HepG2 (cell line): Measurements from ENCODE around the gene RFX7. TPM values are rescaled to one million over a fixed set of nuclear protein-coding genes. Genes with fewer than 3 reads are reported as not detected.

Experiments
- ATAC-seq: fragments of 200-7000 bp; cut with Tn5 transposase; 3 replicates; pipeline ENCODE4 v1.9.1; 2020; ENCODE audit warnings: mild to moderate bottlenecking, moderate library complexity
- BruUV-seq: library from RNA; stranded (reverse); fragments of 400-500 nt; replicated peaks from 2 replicates; lab custom pipeline; 2021; lab: Mats Ljungman, UMichigan
- CTCF ChIA-PET: fragments of 300-600 bp; formaldehyde crosslinking; extraction: SDS; loops from one replicate; lab custom pipeline; 2021; ENCODE audit warnings: low total read pairs, inconsistent platforms, low intra/inter-chr PET ratio; lab: Yijun Ruan, JAX
- POLR2A ChIA-PET: fragments of 350-600 bp; sonication (Branson Sonifier 250); formaldehyde crosslinking; loops from one replicate; lab custom pipeline; 2020; ENCODE audit warnings: antibody characterized with exemption, inconsistent platforms; lab: Yijun Ruan, JAX
- DNase-seq: peaks from one replicate; pipeline ENCODE4 v3.0.0-alpha.2; 2015; ENCODE audit warnings: low spot score
- FAIRE-seq: peaks from 3 replicates; lab custom pipeline; 2011; peaks lifted over from hg19 to GRCh38; lab: Jason Lieb, UNC
- H2AFZ ChIP-seq: one replicate; pipeline ENCODE4 v1.6.1; 2011; ENCODE audit warnings: low read length, inconsistent platforms
- H3K27ac ChIP-seq: fragments of 300-600 bp; 3 replicates; pipeline ENCODE4 v1.8.0; 2011; ENCODE audit warnings: mixed run types, mild to moderate bottlenecking, mixed read lengths, low read length, inconsistent platforms; ENCODE audit not compliant: insufficient read depth; ENCODE audit errors: extremely low read length
- H3K27me3 ChIP-seq, 2 experiments: fragments of 200-600 bp in 1 of 2; 2 replicates in 1 of 2; 3 replicates in 1 of 2; pipeline versions ENCODE4 v1.6.0 to v1.8.0; 2011; ENCODE audit warnings: low read length in 2 of 2, mild to moderate bottlenecking in 2 of 2, moderate library complexity in 2 of 2, inconsistent platforms in 1 of 2; ENCODE audit not compliant: insufficient read depth in 2 of 2, control insufficient read depth in 1 of 2
- H3K36me3 ChIP-seq, 2 experiments: fragments of 200-600 bp in 1 of 2; replicated peaks in 1 of 2; 2 replicates in 1 of 2; 3 replicates in 1 of 2; pipeline versions ENCODE4 v1.5.1 to v1.8.0; 2011; ENCODE audit warnings: low read length in 2 of 2, inconsistent platforms in 1 of 2; ENCODE audit not compliant: insufficient read depth in 2 of 2, control insufficient read depth in 1 of 2
- H3K4me1 ChIP-seq: 2 replicates; pipeline ENCODE4 v1.5.1; 2012; ENCODE audit warnings: low read length, inconsistent platforms; ENCODE audit not compliant: insufficient read depth
- H3K4me2 ChIP-seq: 2 replicates; pipeline ENCODE4 v1.6.0; 2011; ENCODE audit warnings: low read depth, low read length, inconsistent platforms
- H3K4me3 ChIP-seq, 3 experiments: fragments of 200-600 bp in 1 of 3; sonication (generic), shearing (Covaris generic) in 1 of 3; replicated peaks in 1 of 3; 2 replicates each; pipeline ENCODE4 v1.5.1; 2011 to 2016; ENCODE audit warnings: low read length in 3 of 3, inconsistent platforms in 2 of 3, low read depth in 2 of 3, mild to moderate bottlenecking in 2 of 3, control low read depth in 1 of 3, mixed read lengths in 1 of 3; ENCODE audit not compliant: insufficient read depth in 1 of 3
- H3K79me2 ChIP-seq: one replicate; pipeline ENCODE4 v1.6.1; 2011; ENCODE audit warnings: low read length, inconsistent platforms; ENCODE audit not compliant: insufficient read depth
- H3K9ac ChIP-seq: 2 replicates; pipeline ENCODE4 v1.6.0; 2011; ENCODE audit warnings: mild to moderate bottlenecking, low read depth, low read length, inconsistent platforms; ENCODE audit not compliant: insufficient read depth
- H3K9me3 ChIP-seq: 2 replicates; pipeline ENCODE4 v1.5.1; 2012; ENCODE audit warnings: mild to moderate bottlenecking, low read length
- H4K20me1 ChIP-seq: 2 replicates; pipeline ENCODE4 v1.6.0; 2011; ENCODE audit warnings: inconsistent platforms, mild to moderate bottlenecking, low read length, moderate library complexity; ENCODE audit not compliant: insufficient read depth
- GLI4 ChIP-seq: sonication (generic); formaldehyde crosslinking; IDR thresholded peaks from 2 replicates; pipeline ENCODE4 v1.5.1; 2020; ENCODE audit warnings: missing genetic modification reagents, mild to moderate bottlenecking, moderate library complexity, borderline replicate concordance
- HDAC6 ChIP-seq: fragments of 200-600 bp; sonication (generic); IDR thresholded peaks from 2 replicates; pipeline ENCODE4 v1.7.0; 2017; ENCODE audit warnings: mild to moderate bottlenecking, antibody characterized with exemption, low read length, low read depth
- SSRP1 ChIP-seq: IDR thresholded peaks from 2 replicates; pipeline ENCODE4 v1.6.1; 2016; ENCODE audit warnings: control low read depth
- TBP ChIP-seq: sonication (generic); formaldehyde crosslinking; IDR thresholded peaks from 2 replicates; pipeline ENCODE4 v1.5.0; 2020; ENCODE audit warnings: missing genetic modification reagents
- ZNF550 ChIP-seq: sonication (generic); formaldehyde crosslinking; IDR thresholded peaks from 2 replicates; pipeline ENCODE4 v1.4.0; 2020; ENCODE audit warnings: mild to moderate bottlenecking, missing genetic modification reagents, borderline replicate concordance
- WGBS: methylation state at CpG from one replicate; pipeline ENCODE4 v1.1.6; 2017; ENCODE audit warnings: low lambda C conversion rate; 5-methylcytosine and 5-hydroxymethylcytosine counted together
- in situ Hi-C: cut with HindIII; loops from 2 replicates; pipeline ENCODE4 v1.10.0; 2017; ENCODE audit warnings: low pct_unique_long_range_greater_than_20kb; ENCODE audit not compliant: extremely low pct_ligation_motif_present
- intact Hi-C: fragments of 100-400 bp; cut with micrococcal nuclease; formaldehyde crosslinking; loops from one replicate; pipeline ENCODE4 v1.10.0; 2022; ENCODE audit not compliant: unreplicated experiment
- polyA plus RNA-seq, 8 experiments: library from polyadenylated mRNA; depleted of rRNA in 3 of 8; stranded (reverse) in 7 of 8; unstranded in 1 of 8; fragments of >200 nt; fragmentation: Illumina TruSeq in 4 of 8; extraction: Trizol in 4 of 8; gene quantifications; 2 replicates each; pipeline versions ENCODE4 v1.2.1 to v1.2.3, GENCODE V29; 2011 to 2016; ENCODE audit warnings: low read depth in 4 of 8, missing spikeins in 1 of 8, mixed read lengths in 1 of 8; ENCODE audit not compliant: insufficient read depth in 1 of 8
- total RNA-seq, 5 experiments: library from RNA; depleted of rRNA; stranded (reverse); fragments of >200 nt; fragmentation: Illumina TruSeq; extraction: Trizol; gene quantifications; 2 replicates each; pipeline ENCODE4 v1.2.3, GENCODE V29; 2016; ENCODE audit warnings: low read depth in 1 of 5
- TF ChIP-seq, protein P1 (sequence below): sonication (generic); formaldehyde crosslinking; conservative IDR thresholded peaks from 2 replicates; pipeline ENCODE4 v1.5.0; 2020; ENCODE audit warnings: missing genetic modification reagents
- TF ChIP-seq, protein P2 (sequence below): sonication (generic); formaldehyde crosslinking; IDR thresholded peaks from 2 replicates; pipeline ENCODE4 v1.4.0; 2020; ENCODE audit warnings: missing genetic modification reagents

Gene RFX7
- total and polyA plus RNA-seq, 2 of the 13 experiments (the other 11 are each of a cell fraction or from before 2014, with no cell fraction given) = 8.5 to 10.4 TPM

DNA sequence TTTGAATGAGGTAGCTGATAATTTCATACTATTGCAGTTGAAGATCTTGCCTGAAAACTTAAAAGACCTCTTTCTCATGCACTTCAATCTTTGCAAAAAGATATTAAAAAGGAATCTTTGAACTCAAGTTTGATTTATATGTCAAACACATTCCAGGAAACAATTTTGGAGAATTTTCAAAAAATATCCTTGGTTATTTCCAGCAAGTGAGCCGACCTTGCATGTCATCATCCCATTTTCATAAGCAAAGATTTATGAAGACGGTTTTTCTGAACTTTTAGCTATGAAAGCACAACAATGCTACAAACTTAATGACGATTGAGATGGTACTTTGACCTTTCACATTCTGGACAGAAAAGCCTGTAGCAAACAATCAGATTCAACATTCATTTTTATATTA is 95.6 kb downstream of the RFX7 start:
- FAIRE-seq = no peak

More for the DNA sequence above, 95.6 kb downstream of the RFX7 start:
- intact Hi-C loops = no loop called here
- H3K4me1 ChIP-seq = no peaks in the 10 kb centered on the region
- no peak overlapping the region for H3K4me3 ChIP-seq
- ATAC-seq = no peak
- no peaks in the 10 kb centered on the region for H3K27me3 ChIP-seq
- peaks cover 1 to 19% of the 10 kb centered on the region in 2 experiments; a peak in 4 of 5 replicates for H3K36me3 ChIP-seq
- H2AFZ ChIP-seq = no peak overlapping the region
- DNase-seq = no peak
- no peak overlapping the region for H3K9ac ChIP-seq
- no peaks in the 10 kb centered on the region for H3K9me3 ChIP-seq
- no peak overlapping the region for H3K4me2 ChIP-seq
- CTCF ChIA-PET = no interaction called here
- H3K27ac ChIP-seq = no peak overlapping the region
- peaks cover 5% of the 10 kb centered on the region; the same call in 1 of the 2 replicates for H4K20me1 ChIP-seq
- in situ Hi-C loops = no loop called here
- no TSS peak for BruUV-seq
- TF ChIP-seq, protein P1, sequence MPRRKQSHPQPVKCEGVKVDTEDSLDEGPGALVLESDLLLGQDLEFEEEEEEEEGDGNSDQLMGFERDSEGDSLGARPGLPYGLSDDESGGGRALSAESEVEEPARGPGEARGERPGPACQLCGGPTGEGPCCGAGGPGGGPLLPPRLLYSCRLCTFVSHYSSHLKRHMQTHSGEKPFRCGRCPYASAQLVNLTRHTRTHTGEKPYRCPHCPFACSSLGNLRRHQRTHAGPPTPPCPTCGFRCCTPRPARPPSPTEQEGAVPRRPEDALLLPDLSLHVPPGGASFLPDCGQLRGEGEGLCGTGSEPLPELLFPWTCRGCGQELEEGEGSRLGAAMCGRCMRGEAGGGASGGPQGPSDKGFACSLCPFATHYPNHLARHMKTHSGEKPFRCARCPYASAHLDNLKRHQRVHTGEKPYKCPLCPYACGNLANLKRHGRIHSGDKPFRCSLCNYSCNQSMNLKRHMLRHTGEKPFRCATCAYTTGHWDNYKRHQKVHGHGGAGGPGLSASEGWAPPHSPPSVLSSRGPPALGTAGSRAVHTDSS (CRISPR knock-in tag) = no peak
- TF ChIP-seq ZNF550 (no peak), HDAC6 (no peak), SSRP1 (CRISPR knock-in tag) (no peak), GLI4 (CRISPR knock-in tag) (no peak), TBP (CRISPR knock-in tag) (no peak)
- TF ChIP-seq, protein P2, sequence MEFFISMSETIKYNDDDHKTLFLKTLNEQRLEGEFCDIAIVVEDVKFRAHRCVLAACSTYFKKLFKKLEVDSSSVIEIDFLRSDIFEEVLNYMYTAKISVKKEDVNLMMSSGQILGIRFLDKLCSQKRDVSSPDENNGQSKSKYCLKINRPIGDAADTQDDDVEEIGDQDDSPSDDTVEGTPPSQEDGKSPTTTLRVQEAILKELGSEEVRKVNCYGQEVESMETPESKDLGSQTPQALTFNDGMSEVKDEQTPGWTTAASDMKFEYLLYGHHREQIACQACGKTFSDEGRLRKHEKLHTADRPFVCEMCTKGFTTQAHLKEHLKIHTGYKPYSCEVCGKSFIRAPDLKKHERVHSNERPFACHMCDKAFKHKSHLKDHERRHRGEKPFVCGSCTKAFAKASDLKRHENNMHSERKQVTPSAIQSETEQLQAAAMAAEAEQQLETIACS (CRISPR knock-in tag) = no peak
- peaks cover 36% of the 10 kb centered on the region for H3K79me2 ChIP-seq
- WGBS = 94% methylated on average over 3 of the region's 3 CpGs
- POLR2A ChIA-PET = no interaction called here
